ENCODE results near the gene ASAP3. TPM values are rescaled to one million over a fixed set of nuclear protein-coding genes. Genes with fewer than 3 reads are reported as not detected.

Gene ASAP3
- total RNA-seq, 1 donor from 2014 or later = 33.5 TPM

DNA sequence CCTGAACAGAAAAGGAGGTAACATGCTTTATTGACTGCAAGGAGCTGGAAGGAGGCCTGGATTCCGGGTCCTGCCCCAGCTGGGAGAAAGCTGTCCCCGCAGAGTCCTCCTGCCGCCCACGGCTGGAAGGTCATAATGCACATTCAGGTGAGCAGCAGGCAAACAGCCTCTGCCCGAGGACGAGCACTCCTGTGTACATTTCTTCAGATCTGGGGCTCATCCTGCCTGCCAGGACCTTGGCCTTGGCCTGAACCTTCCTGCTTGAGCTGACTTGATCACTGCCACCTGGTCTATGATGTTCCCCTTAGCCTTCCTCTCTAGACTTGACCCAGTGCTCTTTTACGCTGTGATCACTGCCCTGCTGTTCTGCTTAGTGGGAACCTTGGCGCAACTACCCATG, 96.5 kb downstream of the ASAP3 start:
- TF ChIP-seq EZH2 (IDR thresholded peaks at IDR 0.05; ENCODE audit: insufficient read depth, low read length) = no peak
- TF ChIP-seq CTCF (IDR thresholded peaks at IDR 0.05; ENCODE audit: insufficient read depth, low read depth, low read length) = no peak
- Histone ChIP-seq H3K4me3 (ENCODE audit: insufficient read depth, low read depth, low read length) (no peak overlapping the region), H3K4me1 (ENCODE audit: insufficient read depth, low read length) (peaks cover 18% of the 10 kb centered on the region), H3K4me2 (ENCODE audit: low read length) (no peak overlapping the region), H2AFZ (ENCODE audit: low read depth, low read length) (no peak overlapping the region), H3K27ac (ENCODE audit: low read depth, low read length) (no peak overlapping the region), H3K9ac (ENCODE audit: low read length) (no peak overlapping the region), H3K79me2 (ENCODE audit: insufficient read depth, low read length) (no peaks in the 10 kb centered on the region), H3K27me3 (ENCODE audit: insufficient read depth, low read length) (no peaks in the 10 kb centered on the region), H3K9me3 (ENCODE audit: insufficient read depth, low read depth, low read length) (no peaks in the 10 kb centered on the region), H4K20me1 (ENCODE audit: insufficient read depth, low read length) (no peaks in the 10 kb centered on the region), H3K36me3 (ENCODE audit: insufficient read depth, low read length) (no peaks in the 10 kb centered on the region)
- H3K27ac Mint-ChIP-seq (ENCODE audit: unreplicated experiment) = no peak overlapping the region
- H3K27me3 Mint-ChIP-seq (ENCODE audit: low read depth, unreplicated experiment) = peaks cover 34% of the 10 kb centered on the region
- peaks cover under 1% of the 10 kb centered on the region for H3K9me3 Mint-ChIP-seq (ENCODE audit: unreplicated experiment)
- H3K4me3 Mint-ChIP-seq (ENCODE audit: unreplicated experiment) = no peak overlapping the region
- H3K4me1 Mint-ChIP-seq (ENCODE audit: low read depth, unreplicated experiment) = peaks cover 13% of the 10 kb centered on the region
- DNase-seq (ENCODE audit: low read depth) (no peak), FAIRE-seq (no peak)
- H3K36me3 Mint-ChIP-seq (ENCODE audit: low read depth, unreplicated experiment) = peaks cover 3% of the 10 kb centered on the region

DNA sequence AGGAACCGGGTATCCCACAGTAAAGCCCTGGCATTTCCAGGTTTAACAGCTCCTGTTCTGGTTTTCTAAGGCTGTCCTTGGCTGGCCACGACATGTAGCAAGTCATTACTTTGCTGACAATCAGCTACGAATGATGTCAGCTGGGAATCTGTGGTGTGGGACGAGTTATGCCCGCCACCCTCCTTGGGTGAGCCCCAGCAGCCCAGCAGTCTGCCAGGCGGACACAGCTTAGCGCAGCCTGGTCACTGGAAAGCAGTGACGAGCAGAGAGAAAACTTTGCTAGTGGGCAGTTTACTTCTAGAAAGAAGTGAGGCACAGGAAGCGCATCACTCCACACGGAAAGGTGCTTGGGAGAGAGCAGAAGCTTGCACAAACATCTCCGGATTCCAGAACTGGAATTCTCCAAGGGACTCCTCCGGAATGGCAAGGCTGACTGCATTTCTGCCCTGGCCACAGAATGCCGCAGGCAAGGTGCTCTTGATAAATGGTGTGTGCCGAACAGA, 98.8 kb downstream of the ASAP3 start:
- Histone ChIP-seq H3K4me3 (ENCODE audit: insufficient read depth, low read depth, low read length) (no peak overlapping the region), H3K4me1 (ENCODE audit: insufficient read depth, low read length) (peaks cover 18% of the 10 kb centered on the region), H2AFZ (ENCODE audit: low read depth, low read length) (no peak overlapping the region), H3K27ac (ENCODE audit: low read depth, low read length) (peak overlapping the region; percentile 28), H3K9me3 (ENCODE audit: insufficient read depth, low read depth, low read length) (no peaks in the 10 kb centered on the region), H3K36me3 (ENCODE audit: insufficient read depth, low read length) (no peaks in the 10 kb centered on the region), H3K9ac (ENCODE audit: low read length) (no peak overlapping the region), H3K4me2 (ENCODE audit: low read length) (peak overlapping the region; percentile 34), H3K27me3 (ENCODE audit: insufficient read depth, low read length) (no peaks in the 10 kb centered on the region), H3K79me2 (ENCODE audit: insufficient read depth, low read length) (no peaks in the 10 kb centered on the region), H4K20me1 (ENCODE audit: insufficient read depth, low read length) (no peaks in the 10 kb centered on the region)
- TF ChIP-seq CTCF (IDR thresholded peaks at IDR 0.05; ENCODE audit: insufficient read depth, low read depth, low read length) = no peak
- TF ChIP-seq EZH2 (IDR thresholded peaks at IDR 0.05; ENCODE audit: insufficient read depth, low read length) = no peak
- peaks cover 42% of the 10 kb centered on the region for H3K27me3 Mint-ChIP-seq (ENCODE audit: low read depth, unreplicated experiment)
- H3K27ac Mint-ChIP-seq (ENCODE audit: unreplicated experiment) = no peak overlapping the region
- FAIRE-seq = no peak
- peaks cover 16% of the 10 kb centered on the region for H3K4me1 Mint-ChIP-seq (ENCODE audit: low read depth, unreplicated experiment)
- peaks cover 10% of the 10 kb centered on the region for H3K9me3 Mint-ChIP-seq (ENCODE audit: unreplicated experiment)
- DNase-seq (ENCODE audit: low read depth) = peak; percentile 76
- no peak overlapping the region for H3K4me3 Mint-ChIP-seq (ENCODE audit: unreplicated experiment)
- H3K36me3 Mint-ChIP-seq (ENCODE audit: low read depth, unreplicated experiment) = peaks cover 15% of the 10 kb centered on the region

DNA sequence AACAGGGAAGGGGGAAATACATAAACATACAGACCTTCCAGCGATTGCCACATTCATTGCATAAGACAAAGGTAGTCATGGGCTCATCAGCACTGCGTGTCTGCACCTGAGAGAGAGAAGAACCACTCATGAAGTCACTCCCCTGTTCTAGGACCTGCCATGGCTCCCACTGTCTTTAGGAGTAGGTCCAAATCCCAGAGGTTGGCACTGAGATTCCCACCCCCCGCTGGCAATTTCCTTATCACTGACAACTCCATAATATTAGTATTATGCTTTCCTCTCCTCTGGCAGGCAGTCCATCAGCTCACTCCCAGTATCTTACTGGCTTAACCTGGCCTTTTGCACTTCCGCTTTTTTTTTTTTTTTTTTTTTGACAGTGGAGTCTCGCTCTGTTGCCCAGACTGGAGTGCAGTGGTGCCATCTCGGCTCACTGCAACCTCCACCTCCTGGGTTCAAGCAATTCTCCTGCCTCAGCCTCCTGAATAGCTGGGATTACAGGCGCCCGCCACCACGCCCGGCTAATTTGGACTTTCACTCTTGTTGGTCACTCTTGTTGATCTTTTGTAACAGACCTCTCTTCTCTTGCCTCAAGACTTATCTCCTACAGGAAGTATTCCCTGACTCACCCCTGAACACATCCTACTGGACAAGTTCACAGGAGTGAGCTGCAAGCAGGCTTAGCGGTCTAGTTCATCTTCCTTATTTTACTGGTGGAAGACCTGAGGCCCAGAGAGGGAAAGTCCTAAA, 99.5 kb downstream of the ASAP3 start:
- Mint-ChIP-seq H3K36me3 (ENCODE audit: low read depth, unreplicated experiment) (peaks cover 15% of the 10 kb centered on the region), H3K27ac (ENCODE audit: unreplicated experiment) (no peak overlapping the region), H3K4me1 (ENCODE audit: low read depth, unreplicated experiment) (peaks cover 16% of the 10 kb centered on the region), H3K4me3 (ENCODE audit: unreplicated experiment) (no peak overlapping the region), H3K9me3 (ENCODE audit: unreplicated experiment) (peaks cover 10% of the 10 kb centered on the region), H3K27me3 (ENCODE audit: low read depth, unreplicated experiment) (peaks cover 36% of the 10 kb centered on the region)
- Histone ChIP-seq H3K9ac (ENCODE audit: low read length) (no peak overlapping the region), H3K27me3 (ENCODE audit: insufficient read depth, low read length) (no peaks in the 10 kb centered on the region), H3K27ac (ENCODE audit: low read depth, low read length) (peak overlapping the region; percentile 28), H3K9me3 (ENCODE audit: insufficient read depth, low read depth, low read length) (no peaks in the 10 kb centered on the region), H3K4me2 (ENCODE audit: low read length) (peak overlapping the region; percentile 34), H2AFZ (ENCODE audit: low read depth, low read length) (no peak overlapping the region), H3K36me3 (ENCODE audit: insufficient read depth, low read length) (no peaks in the 10 kb centered on the region), H3K4me3 (ENCODE audit: insufficient read depth, low read depth, low read length) (no peak overlapping the region), H3K79me2 (ENCODE audit: insufficient read depth, low read length) (no peaks in the 10 kb centered on the region), H3K4me1 (ENCODE audit: insufficient read depth, low read length) (peaks cover 18% of the 10 kb centered on the region), H4K20me1 (ENCODE audit: insufficient read depth, low read length) (no peaks in the 10 kb centered on the region)
- DNase-seq (ENCODE audit: low read depth) = peak; percentile 81
- no peak for FAIRE-seq
- TF ChIP-seq EZH2 (IDR thresholded peaks at IDR 0.05; ENCODE audit: insufficient read depth, low read length) (no peak), CTCF (IDR thresholded peaks at IDR 0.05; ENCODE audit: insufficient read depth, low read depth, low read length) (no peak)
